Upper lobe of left lung (tissue), 4 donors: ENCODE results near the gene PFKL.

Source experiments
- EP300 ChIP-seq, 4 donors: sonication (generic); formaldehyde crosslinking; IDR thresholded peaks; one replicate each; pipeline ENCODE4 v1.5.1; 2017; ENCODE audit warnings: antibody characterized with exemption in 4 of 4, control low read depth in 2 of 4
- POLR2A ChIP-seq, 4 donors: fragments of 450-650 bp; IDR thresholded peaks; one replicate each; pipeline ENCODE4 v1.5.1; 2016 to 2017; ENCODE audit warnings: antibody characterized with exemption in 4 of 4, mild to moderate bottlenecking in 2 of 4
- TF ChIP-seq, protein P1 (sequence below), 6 experiments: fragments of 450-650 bp in 4 of 6; fragments of 200-600 bp in 2 of 6; sonication (generic) in 2 of 6; IDR thresholded peaks; one replicate each; pipeline ENCODE4 v1.5.1; 2016 to 2019; ENCODE audit warnings: antibody characterized with exemption in 6 of 6

- TF ChIP-seq, protein P1, sequence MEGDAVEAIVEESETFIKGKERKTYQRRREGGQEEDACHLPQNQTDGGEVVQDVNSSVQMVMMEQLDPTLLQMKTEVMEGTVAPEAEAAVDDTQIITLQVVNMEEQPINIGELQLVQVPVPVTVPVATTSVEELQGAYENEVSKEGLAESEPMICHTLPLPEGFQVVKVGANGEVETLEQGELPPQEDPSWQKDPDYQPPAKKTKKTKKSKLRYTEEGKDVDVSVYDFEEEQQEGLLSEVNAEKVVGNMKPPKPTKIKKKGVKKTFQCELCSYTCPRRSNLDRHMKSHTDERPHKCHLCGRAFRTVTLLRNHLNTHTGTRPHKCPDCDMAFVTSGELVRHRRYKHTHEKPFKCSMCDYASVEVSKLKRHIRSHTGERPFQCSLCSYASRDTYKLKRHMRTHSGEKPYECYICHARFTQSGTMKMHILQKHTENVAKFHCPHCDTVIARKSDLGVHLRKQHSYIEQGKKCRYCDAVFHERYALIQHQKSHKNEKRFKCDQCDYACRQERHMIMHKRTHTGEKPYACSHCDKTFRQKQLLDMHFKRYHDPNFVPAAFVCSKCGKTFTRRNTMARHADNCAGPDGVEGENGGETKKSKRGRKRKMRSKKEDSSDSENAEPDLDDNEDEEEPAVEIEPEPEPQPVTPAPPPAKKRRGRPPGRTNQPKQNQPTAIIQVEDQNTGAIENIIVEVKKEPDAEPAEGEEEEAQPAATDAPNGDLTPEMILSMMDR (IDR thresholded peaks at IDR 0.05): no peak
- TF ChIP-seq EP300 (IDR thresholded peaks at IDR 0.05): no peak
- no peak for TF ChIP-seq POLR2A (IDR thresholded peaks at IDR 0.05)
These were observed 7.0 kb upstream of the PFKL start for GRCh38 chr21:44292812-44293195.
